ENCODE data around the gene ARHGEF19.

Gene ARHGEF19

DNA sequence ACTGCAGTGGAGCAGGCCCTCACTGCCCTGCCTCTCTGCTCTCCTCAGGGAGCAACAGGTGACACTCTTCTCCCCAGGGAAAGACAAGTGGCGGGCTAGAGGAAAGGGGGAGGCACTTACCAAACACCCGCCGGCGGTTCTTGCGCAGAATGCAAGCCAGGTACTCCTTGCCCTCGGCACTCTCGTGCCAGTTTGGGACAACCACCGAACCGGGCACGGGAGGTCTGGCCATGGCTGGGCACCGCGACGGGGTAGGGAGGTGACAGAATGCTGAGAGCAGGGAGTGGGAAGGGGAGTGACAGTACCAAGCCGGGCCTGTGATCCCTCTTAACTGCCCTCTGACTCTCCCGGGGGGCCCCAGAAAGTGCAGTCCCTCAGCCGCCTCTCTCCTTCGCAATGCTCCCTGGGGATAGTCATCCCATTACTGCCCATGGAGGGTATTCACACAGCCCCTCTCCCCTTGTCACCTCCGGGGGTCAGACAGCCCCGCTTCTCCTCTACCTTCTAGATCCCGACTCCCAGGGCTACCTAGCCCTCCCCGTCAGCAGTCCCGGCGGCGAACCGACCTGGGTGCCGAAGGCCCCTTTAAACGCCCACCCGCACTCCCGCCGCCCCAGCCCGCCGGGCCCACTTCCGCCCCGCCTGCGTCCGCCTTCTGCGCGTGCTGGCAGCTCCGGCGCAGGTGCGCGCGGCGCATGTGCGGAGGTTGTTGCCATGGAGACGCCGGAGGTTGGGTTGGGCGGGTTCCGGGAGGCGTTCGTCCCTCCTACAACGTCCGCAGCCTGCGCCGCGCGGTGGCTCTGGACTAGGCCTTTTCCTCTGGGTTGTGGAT lies 24.3 kb upstream of the ARHGEF19 start, which contains the start of gene CPLANE2 (continued):
- peak; percentile 100 for TF ChIP-seq SCRT2 (tag by site-specific recombination; IDR thresholded peaks at IDR 0.05)
- TF ChIP-seq, protein P1, sequence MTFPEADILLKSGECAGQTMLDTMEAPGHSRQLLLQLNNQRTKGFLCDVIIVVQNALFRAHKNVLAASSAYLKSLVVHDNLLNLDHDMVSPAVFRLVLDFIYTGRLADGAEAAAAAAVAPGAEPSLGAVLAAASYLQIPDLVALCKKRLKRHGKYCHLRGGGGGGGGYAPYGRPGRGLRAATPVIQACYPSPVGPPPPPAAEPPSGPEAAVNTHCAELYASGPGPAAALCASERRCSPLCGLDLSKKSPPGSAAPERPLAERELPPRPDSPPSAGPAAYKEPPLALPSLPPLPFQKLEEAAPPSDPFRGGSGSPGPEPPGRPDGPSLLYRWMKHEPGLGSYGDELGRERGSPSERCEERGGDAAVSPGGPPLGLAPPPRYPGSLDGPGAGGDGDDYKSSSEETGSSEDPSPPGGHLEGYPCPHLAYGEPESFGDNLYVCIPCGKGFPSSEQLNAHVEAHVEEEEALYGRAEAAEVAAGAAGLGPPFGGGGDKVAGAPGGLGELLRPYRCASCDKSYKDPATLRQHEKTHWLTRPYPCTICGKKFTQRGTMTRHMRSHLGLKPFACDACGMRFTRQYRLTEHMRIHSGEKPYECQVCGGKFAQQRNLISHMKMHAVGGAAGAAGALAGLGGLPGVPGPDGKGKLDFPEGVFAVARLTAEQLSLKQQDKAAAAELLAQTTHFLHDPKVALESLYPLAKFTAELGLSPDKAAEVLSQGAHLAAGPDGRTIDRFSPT (tag by site-specific recombination; IDR thresholded peaks at IDR 0.05) = peak; percentile 89
- TF ChIP-seq ZNF366 (tag by site-specific recombination; conservative IDR thresholded peaks at IDR 0.05) = peak; percentile 24; the same call in 1 of the 2 replicates
- TF ChIP-seq YY2 (tag by site-specific recombination; IDR thresholded peaks at IDR 0.05) = no peak
- no peak for TF ChIP-seq GLI2 (tag by site-specific recombination; IDR thresholded peaks at IDR 0.05; ENCODE audit: borderline replicate concordance, low read depth)
- TF ChIP-seq, protein P2, sequence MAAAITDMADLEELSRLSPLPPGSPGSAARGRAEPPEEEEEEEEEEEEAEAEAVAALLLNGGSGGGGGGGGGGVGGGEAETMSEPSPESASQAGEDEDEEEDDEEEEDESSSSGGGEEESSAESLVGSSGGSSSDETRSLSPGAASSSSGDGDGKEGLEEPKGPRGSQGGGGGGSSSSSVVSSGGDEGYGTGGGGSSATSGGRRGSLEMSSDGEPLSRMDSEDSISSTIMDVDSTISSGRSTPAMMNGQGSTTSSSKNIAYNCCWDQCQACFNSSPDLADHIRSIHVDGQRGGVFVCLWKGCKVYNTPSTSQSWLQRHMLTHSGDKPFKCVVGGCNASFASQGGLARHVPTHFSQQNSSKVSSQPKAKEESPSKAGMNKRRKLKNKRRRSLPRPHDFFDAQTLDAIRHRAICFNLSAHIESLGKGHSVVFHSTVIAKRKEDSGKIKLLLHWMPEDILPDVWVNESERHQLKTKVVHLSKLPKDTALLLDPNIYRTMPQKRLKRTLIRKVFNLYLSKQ (tag by site-specific recombination; IDR thresholded peaks at IDR 0.05; ENCODE audit: borderline replicate concordance) = no peak
- TF ChIP-seq ZNF350 (tag by site-specific recombination; IDR thresholded peaks at IDR 0.05) = no peak
- TF ChIP-seq KLF8 (tag by site-specific recombination; IDR thresholded peaks at IDR 0.05) = peak; percentile 85
- TF ChIP-seq ZNF654 (tag by site-specific recombination; IDR thresholded peaks at IDR 0.05; ENCODE audit: low read depth) = no peak
- no peak for TF ChIP-seq ZNF664 (tag by site-specific recombination; IDR thresholded peaks at IDR 0.05)
- peak; percentile 76 for TF ChIP-seq SP2 (tag by site-specific recombination; IDR thresholded peaks at IDR 0.05)
- no peak for TF ChIP-seq ZBTB1 (tag by site-specific recombination; IDR thresholded peaks at IDR 0.05)
- no peak for TF ChIP-seq ZNF175 (tag by site-specific recombination; IDR thresholded peaks at IDR 0.05)
- 0 out of 2 replicates have a peak, but pooled peaks have one; percentile 53 for TF ChIP-seq ZSCAN30 (tag by site-specific recombination; IDR thresholded peaks at IDR 0.05)
- TF ChIP-seq EGR2 (tag by site-specific recombination; IDR thresholded peaks at IDR 0.05; ENCODE audit: low read depth) = peak; percentile 88
- TF ChIP-seq, protein P3, sequence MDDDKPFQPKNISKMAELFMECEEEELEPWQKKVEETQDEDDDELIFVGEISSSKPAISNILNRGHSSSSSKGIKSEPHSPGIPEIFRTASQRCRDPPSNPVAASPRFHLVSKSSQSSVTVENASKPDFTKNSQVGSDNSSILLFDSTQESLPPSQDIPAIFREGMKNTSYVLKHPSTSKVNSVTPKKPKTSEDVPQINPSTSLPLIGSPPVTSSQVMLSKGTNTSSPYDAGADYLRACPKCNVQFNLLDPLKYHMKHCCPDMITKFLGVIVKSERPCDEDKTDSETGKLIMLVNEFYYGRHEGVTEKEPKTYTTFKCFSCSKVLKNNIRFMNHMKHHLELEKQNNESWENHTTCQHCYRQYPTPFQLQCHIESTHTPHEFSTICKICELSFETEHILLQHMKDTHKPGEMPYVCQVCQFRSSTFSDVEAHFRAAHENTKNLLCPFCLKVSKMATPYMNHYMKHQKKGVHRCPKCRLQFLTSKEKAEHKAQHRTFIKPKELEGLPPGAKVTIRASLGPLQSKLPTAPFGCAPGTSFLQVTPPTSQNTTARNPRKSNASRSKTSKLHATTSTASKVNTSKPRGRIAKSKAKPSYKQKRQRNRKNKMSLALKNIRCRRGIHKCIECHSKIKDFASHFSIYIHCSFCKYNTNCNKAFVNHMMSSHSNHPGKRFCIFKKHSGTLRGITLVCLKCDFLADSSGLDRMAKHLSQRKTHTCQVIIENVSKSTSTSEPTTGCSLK (tag by site-specific recombination; IDR thresholded peaks at IDR 0.05) = no peak
- no peak for TF ChIP-seq ZNF19 (tag by site-specific recombination; IDR thresholded peaks at IDR 0.05; ENCODE audit: low read depth)
- no peak for TF ChIP-seq ZNF10 (tag by site-specific recombination; IDR thresholded peaks at IDR 0.05)
- TF ChIP-seq, protein P4, sequence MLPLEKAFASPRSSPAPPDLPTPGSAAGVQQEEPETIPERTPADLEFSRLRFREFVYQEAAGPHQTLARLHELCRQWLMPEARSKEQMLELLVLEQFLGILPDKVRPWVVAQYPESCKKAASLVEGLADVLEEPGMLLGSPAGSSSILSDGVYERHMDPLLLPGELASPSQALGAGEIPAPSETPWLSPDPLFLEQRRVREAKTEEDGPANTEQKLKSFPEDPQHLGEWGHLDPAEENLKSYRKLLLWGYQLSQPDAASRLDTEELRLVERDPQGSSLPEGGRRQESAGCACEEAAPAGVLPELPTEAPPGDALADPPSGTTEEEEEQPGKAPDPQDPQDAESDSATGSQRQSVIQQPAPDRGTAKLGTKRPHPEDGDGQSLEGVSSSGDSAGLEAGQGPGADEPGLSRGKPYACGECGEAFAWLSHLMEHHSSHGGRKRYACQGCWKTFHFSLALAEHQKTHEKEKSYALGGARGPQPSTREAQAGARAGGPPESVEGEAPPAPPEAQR (tag by site-specific recombination; IDR thresholded peaks at IDR 0.05) = no peak
- TF ChIP-seq, protein P5, sequence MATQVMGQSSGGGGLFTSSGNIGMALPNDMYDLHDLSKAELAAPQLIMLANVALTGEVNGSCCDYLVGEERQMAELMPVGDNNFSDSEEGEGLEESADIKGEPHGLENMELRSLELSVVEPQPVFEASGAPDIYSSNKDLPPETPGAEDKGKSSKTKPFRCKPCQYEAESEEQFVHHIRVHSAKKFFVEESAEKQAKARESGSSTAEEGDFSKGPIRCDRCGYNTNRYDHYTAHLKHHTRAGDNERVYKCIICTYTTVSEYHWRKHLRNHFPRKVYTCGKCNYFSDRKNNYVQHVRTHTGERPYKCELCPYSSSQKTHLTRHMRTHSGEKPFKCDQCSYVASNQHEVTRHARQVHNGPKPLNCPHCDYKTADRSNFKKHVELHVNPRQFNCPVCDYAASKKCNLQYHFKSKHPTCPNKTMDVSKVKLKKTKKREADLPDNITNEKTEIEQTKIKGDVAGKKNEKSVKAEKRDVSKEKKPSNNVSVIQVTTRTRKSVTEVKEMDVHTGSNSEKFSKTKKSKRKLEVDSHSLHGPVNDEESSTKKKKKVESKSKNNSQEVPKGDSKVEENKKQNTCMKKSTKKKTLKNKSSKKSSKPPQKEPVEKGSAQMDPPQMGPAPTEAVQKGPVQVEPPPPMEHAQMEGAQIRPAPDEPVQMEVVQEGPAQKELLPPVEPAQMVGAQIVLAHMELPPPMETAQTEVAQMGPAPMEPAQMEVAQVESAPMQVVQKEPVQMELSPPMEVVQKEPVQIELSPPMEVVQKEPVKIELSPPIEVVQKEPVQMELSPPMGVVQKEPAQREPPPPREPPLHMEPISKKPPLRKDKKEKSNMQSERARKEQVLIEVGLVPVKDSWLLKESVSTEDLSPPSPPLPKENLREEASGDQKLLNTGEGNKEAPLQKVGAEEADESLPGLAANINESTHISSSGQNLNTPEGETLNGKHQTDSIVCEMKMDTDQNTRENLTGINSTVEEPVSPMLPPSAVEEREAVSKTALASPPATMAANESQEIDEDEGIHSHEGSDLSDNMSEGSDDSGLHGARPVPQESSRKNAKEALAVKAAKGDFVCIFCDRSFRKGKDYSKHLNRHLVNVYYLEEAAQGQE (tag by site-specific recombination; IDR thresholded peaks at IDR 0.05) = no peak
- no peak for TF ChIP-seq ZNF629 (tag by site-specific recombination; IDR thresholded peaks at IDR 0.05)
- TF ChIP-seq MYNN (tag by site-specific recombination; IDR thresholded peaks at IDR 0.05; ENCODE audit: borderline replicate concordance) = no peak
- TF ChIP-seq ZNF341 (tag by site-specific recombination; IDR thresholded peaks at IDR 0.05; ENCODE audit: low read depth) = peak; percentile 23; the same call in 1 of the 2 replicates
- TF ChIP-seq ZNF558 (tag by site-specific recombination; IDR thresholded peaks at IDR 0.05) = no peak
- TF ChIP-seq ZNF214 (tag by site-specific recombination; IDR thresholded peaks at IDR 0.05; ENCODE audit: borderline replicate concordance) = no peak
- TF ChIP-seq ZNF23 (tag by site-specific recombination; IDR thresholded peaks at IDR 0.05; ENCODE audit: borderline replicate concordance) = no peak
- TF ChIP-seq ZNF596 (tag by site-specific recombination; IDR thresholded peaks at IDR 0.05) = no peak
- no peak for TF ChIP-seq ZNF426 (tag by site-specific recombination; IDR thresholded peaks at IDR 0.05)

Measured in HEK293 (cell line).